NK-92 treated with Interleukin-12 subunit alpha and Interleukin-12 subunit beta, amount 100 ng/mL, for 24 hours (cell line): ENCODE measurements around the gene TEX29.

Experiments used
- DNase-seq: peaks from one replicate; lab custom pipeline; 2025; lab: John Stamatoyannopoulos, UW

TEX29 gene

GRCh38 chr13:111319998-111320911, at the start of gene TEX29:
Gene TEX29 (plus strand): TSS chr13:111320642. CDS start chr13:111320891, 249 bp downstream.
- no peak for DNase-seq

- no peak for DNase-seq
Observed at GRCh38 chr13:111270765-111271698, 49.4 kb upstream of the TEX29 start.

GRCh38 chr13:111272117-111272516, 48.3 kb upstream of the TEX29 start:
- DNase-seq: no peak

- DNase-seq: no peak
Observed at GRCh38 chr13:111275382-111275781, 45.1 kb upstream of the TEX29 start.

- DNase-seq: no peak
Observed at GRCh38 chr13:111275995-111276618, 44.3 kb upstream of the TEX29 start.

GRCh38 chr13:111278258-111278657, 42.2 kb upstream of the TEX29 start:
- no peak for DNase-seq

GRCh38 chr13:111278743-111279652, 41.4 kb upstream of the TEX29 start:
- no peak for DNase-seq

GRCh38 chr13:111280226-111280625, 40.2 kb upstream of the TEX29 start:
- no peak for DNase-seq

GRCh38 chr13:111280681-111281585, 39.5 kb upstream of the TEX29 start:
- DNase-seq: no peak

- no peak for DNase-seq
Observed at GRCh38 chr13:111281751-111282311, 38.6 kb upstream of the TEX29 start.

GRCh38 chr13:111282425-111282824, 38.0 kb upstream of the TEX29 start:
- no peak for DNase-seq

GRCh38 chr13:111282997-111283396, 37.4 kb upstream of the TEX29 start:
- no peak for DNase-seq

GRCh38 chr13:111283457-111283856, 37.0 kb upstream of the TEX29 start:
- DNase-seq: no peak

- no peak for DNase-seq
Observed at GRCh38 chr13:111283991-111284390, 36.5 kb upstream of the TEX29 start.

- DNase-seq: no peak
Observed at GRCh38 chr13:111284565-111284964, 35.9 kb upstream of the TEX29 start.

- no peak for DNase-seq
Observed at GRCh38 chr13:111286162-111286561, 34.3 kb upstream of the TEX29 start.

GRCh38 chr13:111286749-111287148, 33.7 kb upstream of the TEX29 start:
- no peak for DNase-seq

GRCh38 chr13:111287201-111287600, 33.2 kb upstream of the TEX29 start:
- no peak for DNase-seq

GRCh38 chr13:111288276-111288675, 32.2 kb upstream of the TEX29 start:
- no peak for DNase-seq

GRCh38 chr13:111289251-111289650, 31.2 kb upstream of the TEX29 start:
- no peak for DNase-seq
